Measurements from ENCODE around the gene PCLO. TPM values are rescaled to one million over a fixed set of nuclear protein-coding genes. Genes with fewer than 3 reads are reported as not detected.

The PCLO gene
- total and polyA plus RNA-seq, 9 of the 15 experiments (the other 6 are each of a cell fraction or from before 2014, with no cell fraction given): under 0.01 to 0.01 TPM; not detected in 7

GRCh38 chr7:82808633-82809032 is 354.1 kb downstream of the PCLO start (continued):
- TF ChIP-seq CAMTA2 (CRISPR knock-in tag; conservative IDR thresholded peaks at IDR 0.05): no peak
- no peak for TF ChIP-seq GATA2 (CRISPR knock-in tag; IDR thresholded peaks at IDR 0.05)
- no peak for TF ChIP-seq ETV5 (CRISPR knock-in tag; IDR thresholded peaks at IDR 0.05; ENCODE audit: low read depth)

- ATAC-seq (no peak), DNase-seq (ENCODE audit: extremely low read depth in 1 of 4, low spot score in 3 of 4) (no peak), FAIRE-seq (no peak)
- no peak overlapping the region for H2AFZ ChIP-seq (ENCODE audit: low read depth, low read length)
- intact Hi-C loops (cut with micrococcal nuclease) (no loop called here), in situ Hi-C loops (cut with MboI) (no loop called here)
- CTCF ChIA-PET (ENCODE audit: low intra/inter-chr PET ratio): no interaction called here
- H3K9ac ChIP-seq (ENCODE audit: insufficient read depth in 1 of 2, low read depth in 2 of 2, low read length in 2 of 2): no peak overlapping the region
- no peaks in the 10 kb centered on the region for H3K27me3 ChIP-seq (ENCODE audit: control insufficient read depth in 2 of 2, insufficient read depth in 2 of 2, low read length in 2 of 2)
- H3K9me1 ChIP-seq (ENCODE audit: control insufficient read depth, insufficient read depth, low read length): no peaks in the 10 kb centered on the region
- 1% methylated on average over 5 of the region's 5 CpGs for WGBS (ENCODE audit: insufficient coverage, low coverage, missing lambda C conversion rate)
- H3K36me3 ChIP-seq (ENCODE audit: control insufficient read depth, insufficient read depth, low read length): no peaks in the 10 kb centered on the region
- H4K20me1 ChIP-seq (replicated peaks; ENCODE audit: control insufficient read depth, insufficient read depth, low read length): no peaks in the 10 kb centered on the region
- H3K9me3 ChIP-seq (replicated peaks; ENCODE audit: control insufficient read depth, insufficient read depth, low read depth, low read length): no peaks in the 10 kb centered on the region
- no peaks in the 10 kb centered on the region for H3K4me1 ChIP-seq (replicated peaks in 1 of 2; ENCODE audit: control insufficient read depth in 2 of 2, insufficient read depth in 2 of 2, low read length in 2 of 2)
- no peak overlapping the region for H3K4me3 ChIP-seq
- H3K79me2 ChIP-seq (ENCODE audit: control insufficient read depth, insufficient read depth, low read length): no peaks in the 10 kb centered on the region
- POLR2A ChIA-PET: no interaction called here
- H3K4me2 ChIP-seq (ENCODE audit: insufficient read depth, low read length): no peak overlapping the region
- no peak overlapping the region for H3K27ac ChIP-seq (ENCODE audit: extremely low read depth, low read depth, low read length)
- BruUV-seq (replicated peaks): no TSS peak
- TF ChIP-seq ZNF347 (CRISPR knock-in tag; IDR thresholded peaks at IDR 0.05; ENCODE audit: low read depth): no peak
- TF ChIP-seq HNRNPK (IDR thresholded peaks at IDR 0.05; ENCODE audit: low read depth, low read length, poor library complexity, severe bottlenecking): no peak
- TF ChIP-seq SRSF9 (IDR thresholded peaks at IDR 0.05; ENCODE audit: borderline replicate concordance, low read depth, low read length): no peak
- TF ChIP-seq NFATC3 (IDR thresholded peaks at IDR 0.05): no peak
- no peak for TF ChIP-seq SFPQ (IDR thresholded peaks at IDR 0.05; ENCODE audit: low read depth, low read length)
- TF ChIP-seq ZNF764 (CRISPR knock-in tag; IDR thresholded peaks at IDR 0.05; ENCODE audit: low read depth): no peak
- no peak for TF ChIP-seq ZNF224 (CRISPR knock-in tag; IDR thresholded peaks at IDR 0.05)
- no peak for TF ChIP-seq SRSF1 (IDR thresholded peaks at IDR 0.05; ENCODE audit: low read depth, low read length)
- no peak for TF ChIP-seq ZBTB1 (CRISPR knock-in tag; IDR thresholded peaks at IDR 0.05; ENCODE audit: borderline replicate concordance, low read depth)
- TF ChIP-seq ZNF518B (CRISPR knock-in tag; IDR thresholded peaks at IDR 0.05): no peak
- no peak for TF ChIP-seq PPARD (CRISPR knock-in tag; IDR thresholded peaks at IDR 0.05)
- no peak for TF ChIP-seq NR2F6 (CRISPR knock-in tag; IDR thresholded peaks at IDR 0.05)
- TF ChIP-seq ZSCAN29 (IDR thresholded peaks at IDR 0.05): no peak
- TF ChIP-seq SREBF1 (IDR thresholded peaks at IDR 0.05; ENCODE audit: borderline replicate concordance, low read depth, low read length): no peak
These were observed 357.1 kb downstream of the PCLO start for GRCh38 chr7:82805527-82805960.
